CD4-positive, alpha-beta T cell (primary cell): Measurements from ENCODE around the gene EEFSEC. TPM values are rescaled to one million over a fixed set of nuclear protein-coding genes. Genes with fewer than 3 reads are reported as not detected.

Experiments
- ATAC-seq: fragments of 200-7000 bp; cut with Tn5 transposase; one replicate; pipeline ENCODE4 v1.10.0; 2022; ENCODE audit warnings: mild to moderate bottlenecking; ENCODE audit not compliant: poor library complexity
- CTCF ChIA-PET: fragments of 350-600 bp; sonication (Branson Sonifier 250); formaldehyde crosslinking; loops from one replicate; lab custom pipeline; 2021; ENCODE audit warnings: antibody characterized with exemption, inconsistent platforms; lab: Charles Lee
- POLR2A ChIA-PET: fragments of 350-600 bp; sonication (Branson Sonifier 250); formaldehyde crosslinking; loops from one replicate; lab custom pipeline; 2021; ENCODE audit warnings: antibody characterized with exemption, inconsistent platforms; lab: Charles Lee
- DNase-seq, 14 experiments: peaks; one replicate each; pipeline ENCODE4 v3.0.0-alpha.2; 2013 to 2020; ENCODE audit warnings: mixed read lengths in 2 of 14
- H3K27ac ChIP-seq, 2 donors: one replicate each; pipeline versions ENCODE4 v1.5.1 to v1.7.0; 2013; ENCODE audit warnings: low read length in 2 of 2, low read depth in 1 of 2, mild to moderate bottlenecking in 1 of 2
- H3K27me3 ChIP-seq, 2 experiments: 1 replicate in 1 of 2; 2 replicates in 1 of 2; pipeline versions ENCODE4 v1.6.1 to v1.7.0; 2013; ENCODE audit warnings: low read length in 2 of 2, control low read depth in 1 of 2, mild to moderate bottlenecking in 1 of 2, moderate library complexity in 1 of 2; ENCODE audit not compliant: insufficient read depth in 2 of 2, control insufficient read depth in 1 of 2
- H3K36me3 ChIP-seq: one replicate; pipeline ENCODE4 v1.6.1; 2013; ENCODE audit warnings: low read length, control low read depth; ENCODE audit not compliant: insufficient read depth
- H3K4me1 ChIP-seq: one replicate; pipeline ENCODE4 v1.6.1; 2013; ENCODE audit warnings: low read length, control low read depth; ENCODE audit not compliant: insufficient read depth
- H3K4me3 ChIP-seq: one replicate; pipeline ENCODE4 v1.5.1; 2013; ENCODE audit warnings: mild to moderate bottlenecking, low read length, moderate library complexity
- H3K9me3 ChIP-seq, 2 experiments: 1 replicate in 1 of 2; 2 replicates in 1 of 2; pipeline versions ENCODE4 v1.6.1 to v1.7.0; 2013; ENCODE audit warnings: low read length in 2 of 2, mild to moderate bottlenecking in 2 of 2, control low read depth in 1 of 2, moderate library complexity in 1 of 2; ENCODE audit not compliant: control insufficient read depth in 1 of 2, insufficient read depth in 1 of 2
- H3K27ac Mint-ChIP-seq: one replicate; pipeline ENCODE4 v1.8.0; 2020; ENCODE audit warnings: mixed read lengths
- H3K27me3 Mint-ChIP-seq: one replicate; pipeline ENCODE4 v1.8.0; 2021; ENCODE audit warnings: mixed read lengths
- H3K36me3 Mint-ChIP-seq: one replicate; pipeline ENCODE4 v1.8.0; 2021; ENCODE audit warnings: low read depth, mixed read lengths
- H3K4me1 Mint-ChIP-seq: one replicate; pipeline ENCODE4 v1.8.0; 2021; ENCODE audit warnings: low read depth, mixed read lengths
- H3K4me3 Mint-ChIP-seq: one replicate; pipeline ENCODE4 v1.8.0; 2020; ENCODE audit warnings: mild to moderate bottlenecking, mixed read lengths
- H3K9me3 Mint-ChIP-seq: one replicate; pipeline ENCODE4 v1.8.0; 2020; ENCODE audit warnings: mixed read lengths
- CTCF ChIP-seq: fragments of 200-600 bp; IDR thresholded peaks from one replicate; pipeline ENCODE4 v1.8.0; 2022; ENCODE audit warnings: antibody characterized with exemption, mild to moderate bottlenecking
- intact Hi-C, 2 experiments: fragments of 100-400 bp; cut with DNase I in 1 of 2; cut with micrococcal nuclease in 1 of 2; formaldehyde crosslinking; loops; one replicate each; pipeline versions ENCODE4 v1.15.1 to v1.9.0; 2023 to 2025; cut with DNase I, micrococcal nuclease
- total RNA-seq, 174 experiments: library from RNA in 2 of 174; stranded (reverse) in 2 of 174; gene quantifications; one replicate each; pipeline ENCODE4 v1.2.3 and lab custom pipeline; 2021 to 2026

The EEFSEC gene
- total RNA-seq, 2 experiments from 2014 or later: 13.1 to 13.9 TPM

GRCh38 chr3:128195802-128196201 is 42.5 kb downstream of the EEFSEC start:
- no peaks in the 10 kb centered on the region for H3K9me3 ChIP-seq
- Mint-ChIP-seq H3K27ac (peak overlapping the region; percentile 24), H3K9me3 (no peaks in the 10 kb centered on the region), H3K36me3 (peaks cover 26% of the 10 kb centered on the region), H3K27me3 (no peaks in the 10 kb centered on the region), H3K4me1 (peaks cover 13% of the 10 kb centered on the region), H3K4me3 (no peak overlapping the region)
- no peaks in the 10 kb centered on the region for H3K27me3 ChIP-seq
- CTCF ChIA-PET: no interaction called here
- no peak overlapping the region for H3K4me3 ChIP-seq
- H3K36me3 ChIP-seq: no peaks in the 10 kb centered on the region
- POLR2A ChIA-PET: no interaction called here
- no peak for TF ChIP-seq CTCF
- no peaks in the 10 kb centered on the region for H3K4me1 ChIP-seq
- intact Hi-C loops: no loop called here
- no peak overlapping the region for H3K27ac ChIP-seq
- no peak for ATAC-seq
- no peak for DNase-seq

- intact Hi-C loops: no loop called here
- ChIA-PET CTCF (no interaction called here), POLR2A (interaction anchor here (0.6 to 0.9 kb wide), 2 partner anchors 13 to 43 kb away, joined by 3 to 4 read pairs; no protein-coding TSS in a partner anchor)
- Mint-ChIP-seq H3K27ac (no peak overlapping the region), H3K4me1 (peaks cover 9% of the 10 kb centered on the region), H3K9me3 (no peaks in the 10 kb centered on the region), H3K4me3 (no peak overlapping the region), H3K36me3 (peaks cover 28% of the 10 kb centered on the region), H3K27me3 (no peaks in the 10 kb centered on the region)
- Histone ChIP-seq H3K27ac (no peak overlapping the region), H3K9me3 (no peaks in the 10 kb centered on the region), H3K36me3 (no peaks in the 10 kb centered on the region), H3K4me1 (no peaks in the 10 kb centered on the region), H3K27me3 (no peaks in the 10 kb centered on the region), H3K4me3 (no peak overlapping the region)
- ATAC-seq (no peak), DNase-seq (no peak)
- TF ChIP-seq CTCF: no peak
Observed at GRCh38 chr3:128196647-128197046, 43.4 kb downstream of the EEFSEC start.

- Mint-ChIP-seq H3K36me3 (peaks cover 39% of the 10 kb centered on the region), H3K4me1 (peaks cover 9% of the 10 kb centered on the region), H3K9me3 (no peaks in the 10 kb centered on the region), H3K4me3 (no peak overlapping the region), H3K27me3 (no peaks in the 10 kb centered on the region), H3K27ac (peak overlapping the region; percentile 84)
- ATAC-seq (no peak), DNase-seq (no peak)
- Histone ChIP-seq H3K4me1 (no peaks in the 10 kb centered on the region), H3K36me3 (no peaks in the 10 kb centered on the region), H3K27ac (no peak overlapping the region), H3K4me3 (no peak overlapping the region), H3K9me3 (no peaks in the 10 kb centered on the region), H3K27me3 (no peaks in the 10 kb centered on the region)
- ChIA-PET POLR2A (interaction anchor here (1.0 kb wide), 1 partner anchor 19 kb away, joined by 3 read pairs; no protein-coding TSS in a partner anchor), CTCF (no interaction called here)
- no peak for TF ChIP-seq CTCF
- intact Hi-C loops: no loop called here
Observed at GRCh38 chr3:128197855-128198254, 44.6 kb downstream of the EEFSEC start.
